Measurements from ENCODE around the gene RPS6KB1. TPM values are rescaled to one million over a fixed set of nuclear protein-coding genes. Genes with fewer than 3 reads are reported as not detected.

The RPS6KB1 gene
- total RNA-seq, 3 donors from 2014 or later (not counting 1 experiment from before 2014, with no cell fraction given) = 70.6 to 85.0 (median 78.2) TPM

- Histone ChIP-seq H3K4me3 (ENCODE audit: low read length) (no peak overlapping the region), H3K27ac (ENCODE audit: low read length) (no peak overlapping the region), H3K27me3 (ENCODE audit: control insufficient read depth, insufficient read depth, low read length) (no peaks in the 10 kb centered on the region), H3K4me1 (ENCODE audit: control insufficient read depth, insufficient read depth, low read length) (no peaks in the 10 kb centered on the region), H3K36me3 (ENCODE audit: control insufficient read depth, insufficient read depth, low read length) (peaks cover 12% of the 10 kb centered on the region), H3K9me3 (ENCODE audit: control insufficient read depth, insufficient read depth, low read length) (no peaks in the 10 kb centered on the region)
- H3K36me3 Mint-ChIP-seq = no peaks in the 10 kb centered on the region
- WGBS (ENCODE audit: insufficient coverage) = 95% methylated on average over 3 of the region's 3 CpGs
- no peaks in the 10 kb centered on the region for H3K4me1 Mint-ChIP-seq
- intact Hi-C loops (cut with micrococcal nuclease) = no loop called here
- ATAC-seq (no peak), DNase-seq (no peak)
- TF ChIP-seq, protein P1, sequence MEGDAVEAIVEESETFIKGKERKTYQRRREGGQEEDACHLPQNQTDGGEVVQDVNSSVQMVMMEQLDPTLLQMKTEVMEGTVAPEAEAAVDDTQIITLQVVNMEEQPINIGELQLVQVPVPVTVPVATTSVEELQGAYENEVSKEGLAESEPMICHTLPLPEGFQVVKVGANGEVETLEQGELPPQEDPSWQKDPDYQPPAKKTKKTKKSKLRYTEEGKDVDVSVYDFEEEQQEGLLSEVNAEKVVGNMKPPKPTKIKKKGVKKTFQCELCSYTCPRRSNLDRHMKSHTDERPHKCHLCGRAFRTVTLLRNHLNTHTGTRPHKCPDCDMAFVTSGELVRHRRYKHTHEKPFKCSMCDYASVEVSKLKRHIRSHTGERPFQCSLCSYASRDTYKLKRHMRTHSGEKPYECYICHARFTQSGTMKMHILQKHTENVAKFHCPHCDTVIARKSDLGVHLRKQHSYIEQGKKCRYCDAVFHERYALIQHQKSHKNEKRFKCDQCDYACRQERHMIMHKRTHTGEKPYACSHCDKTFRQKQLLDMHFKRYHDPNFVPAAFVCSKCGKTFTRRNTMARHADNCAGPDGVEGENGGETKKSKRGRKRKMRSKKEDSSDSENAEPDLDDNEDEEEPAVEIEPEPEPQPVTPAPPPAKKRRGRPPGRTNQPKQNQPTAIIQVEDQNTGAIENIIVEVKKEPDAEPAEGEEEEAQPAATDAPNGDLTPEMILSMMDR (IDR thresholded peaks at IDR 0.05) = no peak
- H3K4me3 Mint-ChIP-seq = no peak overlapping the region
- no peaks in the 10 kb centered on the region for H3K27me3 Mint-ChIP-seq (ENCODE audit: low read depth in 2 of 2)
- H3K9me3 Mint-ChIP-seq = no peaks in the 10 kb centered on the region
- H3K27ac Mint-ChIP-seq = no peak overlapping the region
Observed at GRCh38 chr17:59856859-59857794, 35.8 kb upstream of the RPS6KB1 start.

GRCh38 chr17:59858167-59858816, 34.6 kb upstream of the RPS6KB1 start:
- Mint-ChIP-seq H3K4me1 (no peaks in the 10 kb centered on the region), H3K27me3 (ENCODE audit: low read depth in 2 of 2) (no peaks in the 10 kb centered on the region), H3K36me3 (no peaks in the 10 kb centered on the region), H3K9me3 (no peaks in the 10 kb centered on the region), H3K4me3 (no peak overlapping the region), H3K27ac (peak overlapping the region in 1 of 2 donors; percentile 57)
- H3K27me3 ChIP-seq (ENCODE audit: control insufficient read depth, insufficient read depth, low read length) = no peaks in the 10 kb centered on the region
- TF ChIP-seq, protein P1 (IDR thresholded peaks at IDR 0.05) = no peak
- WGBS (ENCODE audit: insufficient coverage) = 83% methylated on average over 1 of the region's 5 CpGs
- no peak overlapping the region for H3K27ac ChIP-seq (ENCODE audit: low read length)
- no peaks in the 10 kb centered on the region for H3K9me3 ChIP-seq (ENCODE audit: control insufficient read depth, insufficient read depth, low read length)
- H3K36me3 ChIP-seq (ENCODE audit: control insufficient read depth, insufficient read depth, low read length) = peaks cover 16% of the 10 kb centered on the region
- H3K4me1 ChIP-seq (ENCODE audit: control insufficient read depth, insufficient read depth, low read length) = no peaks in the 10 kb centered on the region
- intact Hi-C loops (cut with micrococcal nuclease) = no loop called here
- no peak for DNase-seq
- ATAC-seq = no peak
- no peak overlapping the region for H3K4me3 ChIP-seq (ENCODE audit: low read length)

GRCh38 chr17:59858932-59859331, 34.0 kb upstream of the RPS6KB1 start:
- Histone ChIP-seq H3K4me3 (ENCODE audit: low read length) (no peak overlapping the region), H3K36me3 (ENCODE audit: control insufficient read depth, insufficient read depth, low read length) (peaks cover 20% of the 10 kb centered on the region), H3K27ac (ENCODE audit: low read length) (no peak overlapping the region), H3K4me1 (ENCODE audit: control insufficient read depth, insufficient read depth, low read length) (no peaks in the 10 kb centered on the region), H3K27me3 (ENCODE audit: control insufficient read depth, insufficient read depth, low read length) (no peaks in the 10 kb centered on the region), H3K9me3 (ENCODE audit: control insufficient read depth, insufficient read depth, low read length) (no peaks in the 10 kb centered on the region)
- 82% methylated on average over 3 of the region's 3 CpGs for WGBS (ENCODE audit: insufficient coverage)
- Mint-ChIP-seq H3K27me3 (ENCODE audit: low read depth in 2 of 2) (no peaks in the 10 kb centered on the region), H3K9me3 (no peaks in the 10 kb centered on the region), H3K36me3 (no peaks in the 10 kb centered on the region), H3K27ac (no peak overlapping the region), H3K4me3 (no peak overlapping the region), H3K4me1 (no peaks in the 10 kb centered on the region)
- DNase-seq (no peak), ATAC-seq (no peak)
- intact Hi-C loops (cut with micrococcal nuclease) = loop anchor here (1.0 kb wide), 1 partner anchor 106 kb away; no protein-coding TSS in a partner anchor
- TF ChIP-seq, protein P1 (IDR thresholded peaks at IDR 0.05) = no peak

Data from natural killer cell (primary cell).